ENCODE results near the gene CELF5. TPM values are rescaled to one million over a fixed set of nuclear protein-coding genes. Genes with fewer than 3 reads are reported as not detected.

Gene CELF5
- total and polyA plus RNA-seq, 7 donors: under 0.01 to 1.1 (median 0.37) TPM; not detected in 1

- DNase-seq: no peak
These were observed 51.3 kb downstream of the CELF5 start for GRCh38 chr19:3275583-3276340.

DNA sequence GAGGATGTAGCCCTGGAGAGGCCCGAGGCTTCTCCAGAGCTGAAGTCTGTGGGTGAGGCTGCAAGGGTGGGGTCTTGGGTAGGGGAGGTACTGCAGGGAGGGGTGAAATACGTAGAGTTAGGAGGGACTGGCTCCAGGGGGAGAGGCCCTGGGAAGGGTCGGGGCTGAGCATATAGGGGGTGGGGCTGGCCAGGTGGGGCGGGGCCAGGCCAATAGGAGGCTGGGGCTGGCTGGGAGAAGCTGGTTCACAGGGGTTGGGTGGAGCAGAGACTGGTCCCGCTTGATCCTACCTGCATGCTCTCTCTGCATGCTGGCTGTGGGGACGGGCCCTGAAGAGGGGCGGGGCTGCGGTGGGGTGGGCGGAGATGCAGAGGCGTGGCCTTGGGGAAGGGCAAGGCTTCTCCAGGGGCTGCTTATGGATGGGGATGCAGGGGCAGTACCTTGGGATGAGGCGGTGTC is 51.9 kb downstream of the CELF5 start:
- no peak for TF ChIP-seq POLR2A (IDR thresholded peaks at IDR 0.05)
- no peak for TF ChIP-seq EP300 (IDR thresholded peaks at IDR 0.05)
- TF ChIP-seq, protein P1, sequence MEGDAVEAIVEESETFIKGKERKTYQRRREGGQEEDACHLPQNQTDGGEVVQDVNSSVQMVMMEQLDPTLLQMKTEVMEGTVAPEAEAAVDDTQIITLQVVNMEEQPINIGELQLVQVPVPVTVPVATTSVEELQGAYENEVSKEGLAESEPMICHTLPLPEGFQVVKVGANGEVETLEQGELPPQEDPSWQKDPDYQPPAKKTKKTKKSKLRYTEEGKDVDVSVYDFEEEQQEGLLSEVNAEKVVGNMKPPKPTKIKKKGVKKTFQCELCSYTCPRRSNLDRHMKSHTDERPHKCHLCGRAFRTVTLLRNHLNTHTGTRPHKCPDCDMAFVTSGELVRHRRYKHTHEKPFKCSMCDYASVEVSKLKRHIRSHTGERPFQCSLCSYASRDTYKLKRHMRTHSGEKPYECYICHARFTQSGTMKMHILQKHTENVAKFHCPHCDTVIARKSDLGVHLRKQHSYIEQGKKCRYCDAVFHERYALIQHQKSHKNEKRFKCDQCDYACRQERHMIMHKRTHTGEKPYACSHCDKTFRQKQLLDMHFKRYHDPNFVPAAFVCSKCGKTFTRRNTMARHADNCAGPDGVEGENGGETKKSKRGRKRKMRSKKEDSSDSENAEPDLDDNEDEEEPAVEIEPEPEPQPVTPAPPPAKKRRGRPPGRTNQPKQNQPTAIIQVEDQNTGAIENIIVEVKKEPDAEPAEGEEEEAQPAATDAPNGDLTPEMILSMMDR (IDR thresholded peaks at IDR 0.05): no peak
- no peak for TF ChIP-seq POLR2AphosphoS5 (IDR thresholded peaks at IDR 0.05)
- peaks cover 29 to 95% (median 60%) of the 10 kb centered on the region in 3 donors for H3K27me3 ChIP-seq

More at GRCh38 chr19:3275583-3276340, 51.3 kb downstream of the CELF5 start:
- H3K9me3 ChIP-seq: peaks cover 0 to 6% (median 5%) of the 10 kb centered on the region in 4 donors
- H3K27me3 ChIP-seq: peaks cover 31 to 96% (median 66%) of the 10 kb centered on the region in 3 donors
- H3K4me3 ChIP-seq: peak overlapping the region in 3 of 4 donors; percentile 25 to 42 (median 35)
- peaks cover 0 to 17% (median 8%) of the 10 kb centered on the region in 4 donors for H3K4me1 ChIP-seq
- TF ChIP-seq POLR2A (IDR thresholded peaks at IDR 0.05) (no peak), POLR2AphosphoS5 (IDR thresholded peaks at IDR 0.05) (no peak), EP300 (IDR thresholded peaks at IDR 0.05) (no peak)
- TF ChIP-seq, protein P1 (IDR thresholded peaks at IDR 0.05): no peak
- intact Hi-C loops (cut with DNase I): no loop called here
- WGBS, 2 donors: 1 to 2% methylated on average over 45 of the region's 45 CpGs
- H3K36me3 ChIP-seq: no peaks in the 10 kb centered on the region
- H3K27ac ChIP-seq: no peak overlapping the region

DNA sequence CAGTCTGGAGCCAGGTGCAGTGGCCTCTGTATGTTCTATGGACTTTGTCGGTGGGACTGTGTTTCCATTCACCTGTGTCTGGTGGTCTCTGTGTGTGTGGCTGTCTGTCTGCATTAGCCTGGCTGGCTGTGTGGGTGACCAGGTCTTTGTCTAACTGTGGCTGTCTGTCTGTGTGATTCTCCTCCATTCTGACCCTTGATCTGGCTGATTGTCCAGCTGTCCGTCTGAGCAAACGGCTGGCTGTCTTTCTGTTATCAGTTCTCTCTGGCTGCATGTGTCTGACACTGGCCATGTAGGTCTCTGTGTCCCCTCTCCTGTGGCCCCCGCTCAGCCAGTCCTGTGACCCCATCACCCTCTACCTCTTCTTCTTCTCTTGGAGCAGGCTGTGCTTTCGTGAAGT is 53.2 kb downstream of the CELF5 start:
- H3K27me3 ChIP-seq: peaks cover 30 to 93% (median 61%) of the 10 kb centered on the region in 3 donors
- WGBS, 2 donors: 55 to 71% methylated on average over 5 of the region's 5 CpGs
- H3K4me1 ChIP-seq: peaks cover 0 to 17% (median 8%) of the 10 kb centered on the region in 4 donors
- intact Hi-C loops (cut with DNase I): no loop called here
- H3K4me3 ChIP-seq: no peak overlapping the region
- TF ChIP-seq EP300 (IDR thresholded peaks at IDR 0.05) (no peak), POLR2AphosphoS5 (IDR thresholded peaks at IDR 0.05) (no peak), POLR2A (IDR thresholded peaks at IDR 0.05) (no peak)
- TF ChIP-seq, protein P1 (IDR thresholded peaks at IDR 0.05): no peak
- H3K9me3 ChIP-seq: peaks cover 0 to 6% (median 5%) of the 10 kb centered on the region in 4 donors
- H3K27ac ChIP-seq: no peak overlapping the region
- no peak for DNase-seq
- no peaks in the 10 kb centered on the region for H3K36me3 ChIP-seq

More for the DNA sequence above, 51.9 kb downstream of the CELF5 start:
- Histone ChIP-seq H3K9me3 (peaks cover 0 to 6% (median 5%) of the 10 kb centered on the region in 4 donors), H3K4me3 (no peak overlapping the region), H3K27ac (no peak overlapping the region), H3K4me1 (peaks cover 0 to 17% (median 8%) of the 10 kb centered on the region in 4 donors), H3K36me3 (no peaks in the 10 kb centered on the region)
- WGBS, 2 donors: 2 to 5% methylated on average over 11 of the region's 11 CpGs
- DNase-seq: no peak
- intact Hi-C loops (cut with DNase I): no loop called here

DNA sequence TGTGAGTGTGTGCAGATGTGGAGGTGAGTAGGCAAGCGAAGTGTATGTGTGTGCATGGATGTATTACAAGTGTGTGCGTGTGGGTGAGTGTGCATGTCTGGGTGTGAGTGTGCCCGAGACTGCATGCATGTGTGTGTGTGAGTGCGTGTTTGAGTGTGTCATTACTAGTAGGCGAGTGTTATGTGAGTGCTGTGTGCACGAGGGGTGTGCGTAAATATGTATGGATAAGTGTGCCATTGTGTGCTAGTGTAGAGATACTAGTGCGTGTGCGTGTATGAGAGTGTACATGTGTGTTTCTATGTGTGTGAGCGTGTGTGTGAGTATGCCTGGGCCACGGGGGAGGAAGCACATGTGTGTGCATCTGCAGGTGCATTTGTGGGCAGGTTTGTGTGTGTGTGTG is 53.8 kb downstream of the CELF5 start:
- peaks cover 0 to 17% (median 8%) of the 10 kb centered on the region in 4 donors for H3K4me1 ChIP-seq
- H3K36me3 ChIP-seq: no peaks in the 10 kb centered on the region
- peaks cover 0 to under 1% (median 0%) of the 10 kb centered on the region in 4 donors for H3K9me3 ChIP-seq
- H3K27me3 ChIP-seq: peaks cover 32 to 93% (median 61%) of the 10 kb centered on the region in 3 donors
- no peak overlapping the region for H3K4me3 ChIP-seq
- no peak for TF ChIP-seq EP300 (IDR thresholded peaks at IDR 0.05)
- no peak for TF ChIP-seq POLR2A (IDR thresholded peaks at IDR 0.05)
- TF ChIP-seq POLR2AphosphoS5 (IDR thresholded peaks at IDR 0.05): no peak
- TF ChIP-seq, protein P1 (IDR thresholded peaks at IDR 0.05): no peak
- H3K27ac ChIP-seq: no peak overlapping the region
- 86 to 92% methylated on average over 11 of the region's 11 CpGs for WGBS, 2 donors
- DNase-seq: no peak
- intact Hi-C loops (cut with DNase I): no loop called here

Data from sigmoid colon (tissue), 7 donors.